Measurements from ENCODE around the gene UPB1. TPM values are rescaled to one million over a fixed set of nuclear protein-coding genes. Genes with fewer than 3 reads are reported as not detected.

Gene UPB1
- total RNA-seq, 1 donor from 2014 or later, result 1.1 TPM

- Histone ChIP-seq H3K27me3 (ENCODE audit: low read depth) (no peaks in the 10 kb centered on the region), H3K9me3 (replicated peaks) (no peaks in the 10 kb centered on the region), H3K27ac (replicated peaks) (no peak overlapping the region), H3K4me3 (no peak overlapping the region), H3K4me1 (peaks cover 18% of the 10 kb centered on the region), H3K36me3 (no peaks in the 10 kb centered on the region)
- DNase-seq, result no peak
- TF ChIP-seq CTCF (IDR thresholded peaks at IDR 0.05; ENCODE audit: borderline replicate concordance), result no peak
- intact Hi-C loops (cut with micrococcal nuclease), result loop anchor here (10.0 kb wide), 1 partner anchor 57 kb away; the partner anchor contains the start of gene ADORA2A
These were observed 13.5 kb upstream of the UPB1 start for GRCh38 chr22:24481641-24482040.

DNA sequence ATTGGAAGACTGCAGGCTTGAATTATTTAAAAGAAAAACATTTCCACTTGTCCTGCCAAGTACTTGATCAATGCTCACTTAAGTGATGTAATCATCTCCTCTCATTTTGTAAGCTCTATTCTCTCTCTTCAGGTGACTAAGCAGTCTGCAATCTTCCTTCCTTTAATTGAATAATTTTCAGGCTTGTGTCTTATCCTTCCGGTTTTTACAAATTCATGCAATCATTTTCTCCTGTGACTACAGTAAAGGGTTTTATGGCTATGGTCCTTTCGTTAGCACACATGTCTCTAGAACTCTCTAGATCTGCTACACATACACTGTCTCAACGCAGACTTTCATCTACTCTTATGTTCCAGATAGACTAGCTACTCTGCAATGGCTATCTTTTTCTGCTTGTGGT, 12.6 kb upstream of the UPB1 start:
- no peak for DNase-seq
- Histone ChIP-seq H3K4me1 (peaks cover 18% of the 10 kb centered on the region), H3K27ac (replicated peaks) (no peak overlapping the region), H3K9me3 (replicated peaks) (no peaks in the 10 kb centered on the region), H3K4me3 (no peak overlapping the region), H3K27me3 (ENCODE audit: low read depth) (no peaks in the 10 kb centered on the region), H3K36me3 (no peaks in the 10 kb centered on the region)
- intact Hi-C loops (cut with micrococcal nuclease), result loop anchor here (10.0 kb wide), 1 partner anchor 58 kb away; the partner anchor contains the start of gene ADORA2A
- TF ChIP-seq CTCF (IDR thresholded peaks at IDR 0.05; ENCODE audit: borderline replicate concordance), result no peak

DNA sequence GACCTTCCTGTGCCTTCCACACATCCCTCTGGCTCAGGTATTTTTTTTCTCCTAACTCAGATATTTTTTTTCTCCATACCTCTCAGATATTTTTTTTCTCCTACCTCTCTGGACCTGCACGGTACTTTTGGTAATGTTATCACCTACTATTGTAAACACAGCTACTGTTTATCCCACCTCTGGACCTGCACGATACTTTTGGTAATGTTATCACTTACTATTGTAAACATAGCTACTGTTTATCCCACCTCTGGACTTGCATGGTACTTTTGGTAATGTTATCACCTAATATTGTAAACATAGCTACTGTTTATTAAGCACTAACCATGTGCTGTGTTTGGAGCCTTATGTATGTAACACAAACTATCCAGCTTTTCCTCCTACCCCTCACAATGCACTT, 12.1 kb upstream of the UPB1 start:
- no peak overlapping the region for H3K4me3 ChIP-seq
- peaks cover 18% of the 10 kb centered on the region for H3K4me1 ChIP-seq
- intact Hi-C loops (cut with micrococcal nuclease), result loop anchor here (10.0 kb wide), 1 partner anchor 58 kb away; the partner anchor contains the start of gene ADORA2A
- no peak overlapping the region for H3K27ac ChIP-seq (replicated peaks)
- no peaks in the 10 kb centered on the region for H3K36me3 ChIP-seq
- DNase-seq, result no peak
- no peaks in the 10 kb centered on the region for H3K27me3 ChIP-seq (ENCODE audit: low read depth)
- H3K9me3 ChIP-seq (replicated peaks), result no peaks in the 10 kb centered on the region
- TF ChIP-seq CTCF (IDR thresholded peaks at IDR 0.05; ENCODE audit: borderline replicate concordance), result no peak

- Histone ChIP-seq H3K9me3 (replicated peaks) (no peaks in the 10 kb centered on the region), H3K4me3 (no peak overlapping the region), H3K27ac (replicated peaks) (no peak overlapping the region), H3K4me1 (peaks cover 18% of the 10 kb centered on the region), H3K27me3 (ENCODE audit: low read depth) (no peaks in the 10 kb centered on the region), H3K36me3 (no peaks in the 10 kb centered on the region)
- no peak for TF ChIP-seq CTCF (IDR thresholded peaks at IDR 0.05; ENCODE audit: borderline replicate concordance)
- no peak for DNase-seq
- intact Hi-C loops (cut with micrococcal nuclease), result loop anchor here (10.0 kb wide), 1 partner anchor 59 kb away; the partner anchor contains the start of gene ADORA2A
These were observed 11.1 kb upstream of the UPB1 start for GRCh38 chr22:24483976-24484545.

DNA sequence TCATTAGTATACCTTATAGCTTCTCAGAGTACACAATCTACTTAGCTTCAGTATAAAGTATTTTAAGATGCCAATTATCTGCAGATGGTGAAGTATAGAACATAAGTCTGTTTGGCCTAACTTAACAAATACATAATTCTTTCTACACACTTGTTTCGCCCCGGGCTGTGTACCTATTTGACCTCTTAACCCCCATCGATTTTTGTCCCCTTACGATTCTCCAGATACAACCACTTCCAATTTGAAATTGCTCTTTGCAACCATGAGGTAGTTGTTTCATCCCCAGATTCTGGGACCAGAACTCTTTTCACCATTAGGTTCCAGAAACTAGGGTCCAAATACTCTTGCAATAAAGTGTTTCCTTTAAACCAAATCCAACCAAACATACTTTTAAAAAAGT, 10.0 kb upstream of the UPB1 start:
- no peaks in the 10 kb centered on the region for H3K27me3 ChIP-seq (ENCODE audit: low read depth)
- intact Hi-C loops (cut with micrococcal nuclease), result loop anchor here (10.0 kb wide), 1 partner anchor 60 kb away; the partner anchor contains the start of gene ADORA2A
- no peak for TF ChIP-seq CTCF (IDR thresholded peaks at IDR 0.05; ENCODE audit: borderline replicate concordance)
- DNase-seq, result no peak
- no peaks in the 10 kb centered on the region for H3K36me3 ChIP-seq
- no peak overlapping the region for H3K4me3 ChIP-seq
- peaks cover 18% of the 10 kb centered on the region for H3K4me1 ChIP-seq
- no peaks in the 10 kb centered on the region for H3K9me3 ChIP-seq (replicated peaks)
- no peak overlapping the region for H3K27ac ChIP-seq (replicated peaks)
